H1 (cell line): ENCODE measurements around the gene PNRC1.
"Not testable (repeated sequence)": the region's sequence is repeated elsewhere in the genome, so short reads cannot be mapped to it uniquely, and the experiment has no call there.

Source experiments
- ATF2 ChIP-seq: IDR thresholded peaks from 2 replicates; pipeline ENCODE4 v1.6.1; 2012; ENCODE audit warnings: low read length, inconsistent platforms
- CTCF ChIP-seq, 3 experiments: IDR thresholded peaks; 1 replicate in 2 of 3; 2 replicates in 1 of 3; pipeline versions ENCODE4 v1.5.1 to v1.6.1; 2011; ENCODE audit warnings: low read length in 3 of 3, mild to moderate bottlenecking in 3 of 3, inconsistent platforms in 2 of 3, low read depth in 1 of 3, moderate library complexity in 1 of 3; ENCODE audit not compliant: insufficient read depth in 1 of 3; ENCODE audit errors: control extremely low read depth in 1 of 3
- TAF1 ChIP-seq: IDR thresholded peaks from 2 replicates; pipeline ENCODE4 v1.6.1; 2011; ENCODE audit warnings: mild to moderate bottlenecking, low read depth, low read length

- not testable (repeated sequence) for TF ChIP-seq ATF2; CTCF (IDR thresholded peaks at IDR 0.05; ENCODE audit: control extremely low read depth in 1 of 3, insufficient read depth in 1 of 3, low read depth in 1 of 3, low read length in 3 of 3); TAF1
These were observed 47.7 kb downstream of the PNRC1 start for GRCh38 chr6:89128256-89128671.
